GM21737 (cell line): Measurements from ENCODE around the gene FOXP1.
"Not testable (repeated sequence)": the region's sequence is repeated elsewhere in the genome, so short reads cannot be mapped to it uniquely, and the experiment has no call there.

ENCODE experiments used
- ATAC-seq: cut with Tn5 transposase; IDR thresholded peaks from one replicate; pipeline ENCODE4 v1.9.1; 2021; ENCODE audit warnings: mild to moderate bottlenecking, moderate library complexity; ENCODE audit not compliant: unreplicated experiment

The FOXP1 gene

DNA sequence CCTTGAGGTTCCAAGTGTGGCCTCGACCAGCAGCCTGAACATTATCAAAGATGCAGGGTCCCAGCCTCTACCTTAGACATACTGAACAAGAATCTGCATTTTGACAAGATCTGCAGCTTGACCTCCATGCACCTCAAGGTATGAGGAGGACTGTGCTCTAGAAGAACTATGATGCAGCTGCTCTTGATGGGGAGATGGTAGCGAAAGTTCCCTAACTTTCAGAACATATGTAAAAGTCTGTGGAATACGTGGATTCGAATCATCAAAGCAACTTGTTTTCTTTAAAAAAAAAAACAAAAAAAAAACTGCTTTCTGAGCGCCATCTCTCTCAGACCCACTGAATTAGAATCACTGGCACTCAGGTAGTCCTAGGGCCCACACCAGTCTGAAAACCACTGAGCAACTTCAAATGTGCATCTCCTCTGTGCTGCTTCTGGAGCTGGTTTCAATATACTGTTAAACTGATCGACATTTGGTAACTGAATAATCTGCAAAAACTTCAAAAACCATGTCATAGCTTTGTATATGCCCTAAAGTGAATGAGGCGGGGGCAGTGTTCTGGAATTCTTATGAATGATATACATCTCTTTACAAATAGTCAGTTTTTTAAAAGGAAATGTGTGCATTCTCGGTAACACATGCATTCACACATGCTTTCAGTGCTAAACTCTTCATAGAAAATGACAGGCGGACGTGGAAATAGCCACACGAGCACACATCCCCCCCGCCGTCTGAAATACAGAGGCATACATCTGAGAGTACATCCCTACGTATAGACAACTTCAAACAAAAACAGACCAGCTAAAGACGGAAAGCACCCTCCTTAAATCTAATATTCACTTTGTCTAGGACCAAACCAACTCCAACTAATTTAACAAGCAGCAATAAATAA lies 128.8 kb downstream of the FOXP1 start:
- ATAC-seq = no peak

GRCh38 chr3:71453822-71454511 lies 129.6 kb downstream of the FOXP1 start:
- ATAC-seq = no peak

GRCh38 chr3:71453319-71453718 lies 130.2 kb downstream of the FOXP1 start:
- ATAC-seq = no peak

- no peak for ATAC-seq
These were observed 131.7 kb downstream of the FOXP1 start for GRCh38 chr3:71451812-71452211.

DNA sequence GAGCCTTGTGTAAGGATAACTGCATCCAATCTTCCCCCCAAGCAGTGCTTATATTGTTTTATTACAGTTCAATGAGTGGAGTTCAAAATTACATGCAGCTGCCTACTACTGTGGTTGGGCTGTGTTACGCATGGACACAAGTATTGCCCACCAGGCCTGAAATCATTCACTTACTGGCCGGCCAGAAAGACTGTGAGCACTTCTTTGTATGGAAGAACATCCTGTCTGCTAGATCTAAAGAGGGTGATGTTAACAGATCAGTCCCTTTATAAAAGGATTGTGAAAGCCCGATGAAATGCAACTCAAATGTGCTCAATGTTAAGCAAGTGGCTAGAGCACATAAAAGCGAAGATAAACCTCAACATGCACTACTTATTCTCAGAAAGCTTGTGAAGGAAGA lies 132.5 kb downstream of the FOXP1 start:
- no peak for ATAC-seq

- no peak for ATAC-seq
These were observed 133.4 kb downstream of the FOXP1 start for GRCh38 chr3:71450162-71450561.

- ATAC-seq = no peak
These were observed 135.7 kb downstream of the FOXP1 start for GRCh38 chr3:71447803-71448202.

- no peak for ATAC-seq
These were observed 136.3 kb downstream of the FOXP1 start for GRCh38 chr3:71447197-71447596.

GRCh38 chr3:71446734-71447133 lies 136.8 kb downstream of the FOXP1 start:
- no peak for ATAC-seq

DNA sequence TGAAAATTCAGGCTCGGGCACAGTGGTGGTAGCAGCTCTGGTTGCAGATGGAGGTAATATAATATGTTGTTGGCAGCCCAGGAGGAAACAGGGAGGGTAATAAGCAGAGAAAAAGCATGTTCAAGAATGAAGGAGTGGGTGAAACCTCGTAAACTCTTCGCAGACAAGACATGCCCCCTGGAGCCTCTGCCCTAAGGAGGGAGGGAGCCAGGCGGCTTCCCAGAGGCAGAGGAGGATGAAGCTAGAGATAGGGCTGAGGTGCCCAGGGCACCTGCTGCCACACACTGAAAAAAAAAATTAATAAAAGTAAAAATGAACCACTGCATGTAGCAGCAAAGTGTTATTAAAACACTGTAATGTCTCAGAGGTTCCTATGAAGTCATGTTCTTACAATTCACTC lies 137.3 kb downstream of the FOXP1 start:
- no peak for ATAC-seq

GRCh38 chr3:71444861-71445259 lies 138.7 kb downstream of the FOXP1 start:
- ATAC-seq = no peak

GRCh38 chr3:71444028-71444860 lies 139.3 kb downstream of the FOXP1 start:
- peak; percentile 88 for ATAC-seq

DNA sequence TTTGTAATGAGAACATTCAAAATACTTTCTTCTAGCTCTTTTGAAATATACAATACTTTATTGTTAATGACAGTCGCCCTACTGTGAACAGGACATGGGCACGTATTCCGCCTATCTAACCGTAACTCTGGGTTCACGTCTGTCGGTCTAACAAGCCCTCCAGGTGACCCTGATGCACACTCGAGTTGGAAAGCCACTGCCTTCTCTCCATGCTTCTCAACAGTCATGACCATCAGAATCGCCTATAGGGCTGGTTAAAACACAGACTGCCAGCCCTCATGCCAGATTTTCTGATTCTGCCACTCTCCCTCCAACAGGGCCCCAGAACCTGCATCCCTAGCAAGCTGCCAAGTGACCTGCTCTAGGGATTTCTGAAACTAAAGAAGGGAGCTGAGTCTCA lies 140.2 kb downstream of the FOXP1 start:
- ATAC-seq = no peak

GRCh38 chr3:71442652-71443042 lies 140.9 kb downstream of the FOXP1 start:
- ATAC-seq = no peak

GRCh38 chr3:71441925-71442651 lies 141.4 kb downstream of the FOXP1 start:
- ATAC-seq = no peak

- ATAC-seq = no peak
These were observed 142.2 kb downstream of the FOXP1 start for GRCh38 chr3:71441217-71441924.

GRCh38 chr3:71438904-71439303 lies 144.6 kb downstream of the FOXP1 start:
- no peak for ATAC-seq

- no peak for ATAC-seq
These were observed 145.3 kb downstream of the FOXP1 start for GRCh38 chr3:71438071-71438685.

DNA sequence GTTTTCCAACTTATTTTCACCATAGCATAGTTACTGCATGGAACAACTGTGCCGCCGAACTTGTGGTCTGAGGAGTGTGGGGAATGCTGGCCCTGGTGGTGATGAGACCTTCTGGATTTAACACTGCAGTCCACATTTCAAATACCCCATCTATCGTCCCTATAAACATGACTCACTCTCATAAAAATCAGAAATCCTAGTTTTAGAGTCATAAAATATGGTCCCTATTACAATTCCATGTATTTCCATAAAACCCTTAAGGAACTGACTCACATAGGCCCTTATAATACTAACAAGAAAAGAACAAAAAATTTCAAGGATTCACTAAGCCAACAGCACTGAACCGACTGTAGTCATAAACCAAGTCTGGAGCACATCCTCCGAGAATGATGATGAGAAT lies 147.2 kb downstream of the FOXP1 start:
- no peak for ATAC-seq

DNA sequence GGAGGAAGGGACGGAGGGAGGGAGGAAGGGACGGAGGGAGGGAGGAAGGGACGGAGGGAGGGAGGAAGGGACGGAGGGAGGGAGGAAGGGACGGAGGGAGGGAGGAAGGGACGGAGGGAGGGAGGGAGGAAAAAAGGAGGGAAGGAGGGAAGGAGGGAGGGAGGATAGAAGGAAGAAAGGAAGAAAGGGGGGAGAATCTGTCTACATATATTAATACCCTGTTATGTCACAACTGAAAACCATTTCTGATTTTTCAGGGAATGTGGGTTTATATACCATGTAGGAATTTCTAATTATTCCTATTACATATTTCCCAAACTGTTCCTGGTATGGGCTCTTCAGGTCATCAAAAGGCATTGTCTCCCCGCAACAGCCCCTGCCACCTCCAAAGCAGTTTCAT lies 147.7 kb downstream of the FOXP1 start:
- ATAC-seq = not testable (repeated sequence)
